GM18508 (cell line): Measurements from ENCODE around the gene TMEM134.

ENCODE experiments used
- ATAC-seq: cut with Tn5 transposase; IDR thresholded peaks from one replicate; pipeline ENCODE4 v1.9.1; 2021; ENCODE audit warnings: moderate number of reproducible peaks; ENCODE audit not compliant: insufficient read depth, unreplicated experiment

The TMEM134 gene

GRCh38 chr11:67464411-67465188 lies 4.5 kb downstream of the TMEM134 start:
- no peak for ATAC-seq

- ATAC-seq = no peak
Observed at GRCh38 chr11:67463680-67464410, 5.2 kb downstream of the TMEM134 start.

- no peak for ATAC-seq
Observed at GRCh38 chr11:67463186-67463585, 5.9 kb downstream of the TMEM134 start.

DNA sequence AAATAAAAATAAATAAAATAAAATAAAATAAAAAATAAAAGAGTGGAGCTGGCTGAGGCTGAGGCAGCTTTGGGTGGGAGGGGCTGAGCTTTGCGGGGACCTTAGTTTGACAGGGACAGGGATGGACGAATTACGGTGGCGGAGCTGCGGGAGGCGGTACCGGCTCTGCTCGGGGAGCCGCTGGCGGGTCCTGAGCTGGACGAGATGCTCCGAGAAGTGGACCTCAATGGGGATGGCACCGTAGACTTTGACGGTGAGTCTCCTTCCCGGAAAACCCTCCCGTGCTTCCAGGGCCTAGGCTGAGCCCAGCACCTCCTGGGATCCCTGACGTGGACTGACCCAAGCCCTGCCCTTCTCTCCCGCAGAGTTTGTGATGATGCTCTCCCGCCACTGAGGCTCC lies 10.8 kb downstream of the TMEM134 start:
- no peak for ATAC-seq

DNA sequence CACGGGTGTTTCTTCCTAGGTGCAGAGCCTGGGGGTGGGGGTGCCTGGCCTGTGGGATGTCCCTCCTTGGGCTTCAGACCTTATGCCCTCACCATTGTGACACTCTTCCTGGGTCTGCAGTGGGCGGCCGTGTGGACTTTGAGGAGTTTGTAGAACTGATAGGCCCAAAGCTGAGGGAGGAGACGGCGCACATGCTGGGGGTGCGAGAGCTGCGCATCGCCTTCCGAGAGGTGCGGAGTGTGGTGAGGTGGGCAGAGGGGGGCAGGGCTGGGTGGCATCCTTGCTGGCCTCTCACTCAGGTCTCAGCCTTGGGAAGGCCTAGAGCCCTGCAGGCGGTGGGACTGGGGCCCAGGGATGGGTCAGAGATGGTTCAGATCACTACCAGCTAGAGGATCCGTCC lies 11.6 kb downstream of the TMEM134 start:
- ATAC-seq = no peak

DNA sequence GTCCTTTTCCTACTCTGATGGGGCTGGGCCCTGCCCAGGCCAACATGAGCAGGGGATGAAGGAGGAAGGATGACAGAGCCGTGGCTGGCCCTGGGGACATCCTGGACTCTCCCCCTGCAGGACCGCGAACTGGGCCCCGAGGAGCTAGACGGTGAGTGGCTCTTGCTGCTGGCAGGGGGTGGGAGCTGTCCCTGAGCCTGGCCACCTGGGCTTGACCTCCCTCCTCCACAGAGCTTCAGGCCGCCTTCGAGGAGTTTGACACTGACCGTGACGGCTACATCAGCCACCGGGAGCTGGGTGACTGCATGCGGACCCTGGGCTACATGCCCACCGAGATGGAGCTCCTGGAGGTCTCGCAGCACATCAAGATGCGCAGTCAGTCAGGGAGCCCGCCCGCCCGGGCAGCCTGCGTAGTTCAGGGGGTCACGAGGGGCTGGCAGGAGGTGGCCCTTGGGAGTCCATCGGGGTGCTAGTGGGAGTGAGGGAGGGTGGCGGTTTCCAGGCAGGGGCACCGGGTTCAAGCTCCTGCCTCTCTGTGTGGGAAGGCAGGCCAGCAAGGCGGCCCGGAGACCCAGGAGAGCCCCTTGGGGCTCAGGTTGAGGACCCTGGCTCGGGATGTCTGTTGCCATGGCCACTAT lies 12.9 kb downstream of the TMEM134 start:
- no peak for ATAC-seq

GRCh38 chr11:67455054-67455453 lies 14.0 kb downstream of the TMEM134 start, which contains the start of gene CABP4:
CABP4 (plus strand) TSS chr11:67455354; CDS start chr11:67455424, 70 bp downstream.
- ATAC-seq = no peak

- no peak for ATAC-seq
Observed at GRCh38 chr11:67453816-67454732, 15.0 kb downstream of the TMEM134 start.

- ATAC-seq = no peak
Observed at GRCh38 chr11:67452141-67452952, 16.7 kb downstream of the TMEM134 start, which contains the start of gene GPR152. GPR152 (minus strand) TSS chr11:67452729; CDS start chr11:67452724, 5 bp downstream.

DNA sequence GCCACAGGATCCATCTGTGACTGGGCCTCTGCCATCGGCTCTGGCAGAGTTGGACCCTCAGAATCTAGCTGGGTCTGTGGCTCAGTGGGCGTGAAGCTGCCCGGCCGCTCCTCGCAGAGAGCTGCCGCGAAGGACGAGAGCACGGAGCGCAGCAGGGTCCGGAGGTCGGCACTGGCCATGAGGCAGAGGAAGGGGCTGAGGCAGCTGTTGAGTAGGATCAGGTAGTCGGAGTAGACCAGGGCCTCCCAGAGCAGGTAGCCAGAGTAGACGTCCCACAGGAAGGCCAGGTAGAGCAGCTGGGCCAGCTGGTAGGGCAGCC lies 17.4 kb downstream of the TMEM134 start:
- ATAC-seq = no peak

- ATAC-seq = no peak
Observed at GRCh38 chr11:67450796-67451657, 18.0 kb downstream of the TMEM134 start.

DNA sequence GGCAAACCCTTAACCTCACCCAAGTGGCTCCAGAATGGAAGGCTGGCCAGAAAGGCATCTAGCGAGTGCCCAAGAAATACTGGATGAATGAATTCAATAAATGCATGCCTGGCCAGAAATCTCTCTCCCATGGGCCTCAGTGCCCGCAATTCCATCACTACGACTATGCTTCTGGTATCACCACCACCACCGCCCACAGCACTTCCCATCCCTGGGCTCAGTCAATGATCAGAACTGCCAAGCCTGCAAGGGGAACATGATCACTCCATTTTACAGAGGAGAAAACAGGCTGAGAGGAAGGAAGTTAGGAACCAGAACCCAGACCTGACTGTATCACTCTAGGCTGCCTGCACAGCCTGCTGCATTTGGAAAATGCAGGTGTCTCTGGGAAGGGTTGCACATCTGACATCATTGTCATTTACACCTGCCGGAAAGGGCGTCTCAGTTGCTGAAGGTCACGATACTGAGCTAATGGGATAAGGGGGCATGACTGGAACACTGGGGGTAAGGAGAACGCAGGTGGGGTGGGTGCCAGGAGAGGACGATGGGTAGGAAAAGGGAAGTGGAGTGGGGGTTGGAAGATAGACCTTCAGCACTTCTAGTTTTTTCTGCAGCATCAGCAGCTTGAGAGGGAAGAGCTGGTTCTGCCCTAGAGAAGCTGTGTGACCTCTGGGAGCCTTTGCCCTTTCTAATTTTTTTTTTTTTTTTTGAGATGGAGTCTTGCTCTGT lies 19.8 kb downstream of the TMEM134 start:
- ATAC-seq = no peak

GRCh38 chr11:67448220-67448609 lies 20.8 kb downstream of the TMEM134 start:
- no peak for ATAC-seq

DNA sequence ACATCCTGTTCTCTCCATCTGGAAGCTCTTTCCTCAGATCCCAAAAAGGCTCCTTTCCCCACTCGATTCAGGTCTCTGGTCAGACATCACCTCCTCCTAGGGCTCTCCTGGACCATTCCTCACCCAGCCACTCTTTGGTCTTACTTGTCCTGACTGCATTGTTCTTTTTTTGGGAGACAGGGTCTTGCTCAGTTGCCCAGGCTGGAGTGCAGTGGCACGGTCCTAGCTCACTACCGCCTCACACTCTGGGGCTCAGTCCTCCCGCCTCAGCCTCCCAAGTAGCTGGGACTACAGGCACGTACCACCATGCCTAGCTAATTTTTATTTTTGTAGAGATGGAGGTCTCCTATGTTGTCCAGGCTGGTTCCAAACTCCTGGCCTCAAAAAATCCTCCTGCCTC lies 23.5 kb downstream of the TMEM134 start:
- no peak for ATAC-seq

DNA sequence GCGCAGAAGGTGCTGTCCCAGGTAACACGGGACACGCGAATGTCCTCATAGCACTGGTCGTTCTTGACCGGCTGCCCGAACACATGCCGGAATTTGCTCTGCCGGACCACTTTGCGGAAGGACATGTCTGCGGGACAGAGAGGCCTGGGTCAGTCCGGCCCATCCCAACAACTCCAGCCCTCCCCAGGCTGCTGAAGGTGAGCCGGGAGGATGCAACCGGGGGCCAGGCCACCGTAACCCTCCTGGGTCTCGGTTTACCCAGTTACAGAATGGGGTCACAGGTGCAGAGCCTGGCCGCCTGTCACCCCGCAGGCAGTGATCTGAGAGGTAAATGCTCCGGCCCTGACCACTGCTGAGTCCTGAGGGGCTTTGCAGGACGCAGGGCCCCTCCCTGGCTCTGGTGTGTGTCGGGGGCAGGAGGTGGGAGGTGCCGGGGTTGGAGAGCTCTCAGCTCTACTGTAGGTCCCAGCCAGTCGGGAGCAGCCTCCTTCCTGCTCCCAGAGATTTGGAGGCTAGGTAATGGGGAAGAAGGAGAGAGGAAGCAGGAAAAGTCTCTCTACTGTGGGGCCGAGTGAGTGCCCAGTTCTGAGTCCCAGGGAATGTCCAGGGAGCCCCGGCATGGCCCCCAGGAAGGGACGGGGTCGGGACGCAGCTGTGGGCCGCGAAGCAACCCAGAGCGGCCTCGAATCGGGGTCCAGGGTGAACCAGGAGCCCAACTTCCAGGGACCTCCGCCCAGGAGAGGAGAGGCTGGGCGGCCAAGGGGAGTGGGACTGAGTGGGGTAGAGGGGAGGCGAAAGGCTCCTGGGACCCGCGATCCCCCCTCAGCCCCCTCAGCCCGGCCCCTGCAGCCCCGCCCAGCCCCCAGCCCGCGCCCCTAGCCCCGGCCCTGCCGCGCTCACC lies 26.3 kb downstream of the TMEM134 start:
- ATAC-seq = no peak

DNA sequence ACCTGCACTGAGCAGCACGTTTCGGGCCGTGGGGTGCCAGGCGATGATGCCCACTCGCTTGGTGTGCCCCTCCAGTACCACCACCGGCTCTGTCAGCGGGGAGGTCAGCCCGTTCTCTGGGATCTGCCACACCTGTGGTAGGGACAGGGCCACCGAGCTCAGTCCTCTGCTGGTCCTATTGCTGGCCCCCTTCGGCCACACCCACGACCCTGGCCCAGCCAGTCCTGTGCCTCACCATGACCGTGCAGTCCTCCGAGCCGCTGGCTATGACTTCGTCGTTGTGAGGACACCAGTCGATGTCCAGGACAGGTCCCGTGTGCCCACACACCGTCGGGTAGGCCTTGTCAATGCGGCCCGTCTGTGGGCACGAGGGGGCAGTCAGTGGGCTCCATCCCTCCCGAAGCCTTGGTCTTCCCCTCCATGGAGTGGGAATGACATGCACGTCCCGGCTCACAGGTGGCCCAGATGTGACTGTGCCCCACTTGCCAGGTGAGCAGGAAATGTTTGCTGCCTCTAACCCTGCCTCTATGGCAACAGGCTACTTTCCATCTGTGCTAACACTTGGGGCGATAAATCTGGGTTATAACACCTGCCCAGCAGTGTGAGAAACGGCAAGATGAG lies 27.2 kb downstream of the TMEM134 start:
- ATAC-seq = no peak
